ENCODE results near the gene CPN2.

DNA sequence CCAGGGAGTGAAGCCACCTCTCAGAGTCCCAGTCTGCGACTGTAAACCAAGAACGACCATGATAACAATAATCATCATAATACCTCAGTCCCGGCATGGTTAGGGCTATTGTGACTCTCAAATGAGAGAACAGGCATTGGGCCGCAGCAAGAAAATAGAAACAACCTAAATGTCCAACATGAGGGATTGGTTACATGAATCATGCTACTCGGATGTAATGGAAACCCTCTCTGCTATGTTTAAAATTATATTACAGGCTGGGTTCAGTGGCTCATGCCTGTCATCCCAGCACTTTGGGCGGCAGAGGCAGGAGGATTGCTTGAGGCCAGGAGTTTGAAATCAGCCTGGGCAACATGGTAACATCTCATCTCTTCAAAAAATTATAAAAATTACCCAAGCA lies 2.8 kb downstream of the CPN2 start:
- TF ChIP-seq, protein P1, sequence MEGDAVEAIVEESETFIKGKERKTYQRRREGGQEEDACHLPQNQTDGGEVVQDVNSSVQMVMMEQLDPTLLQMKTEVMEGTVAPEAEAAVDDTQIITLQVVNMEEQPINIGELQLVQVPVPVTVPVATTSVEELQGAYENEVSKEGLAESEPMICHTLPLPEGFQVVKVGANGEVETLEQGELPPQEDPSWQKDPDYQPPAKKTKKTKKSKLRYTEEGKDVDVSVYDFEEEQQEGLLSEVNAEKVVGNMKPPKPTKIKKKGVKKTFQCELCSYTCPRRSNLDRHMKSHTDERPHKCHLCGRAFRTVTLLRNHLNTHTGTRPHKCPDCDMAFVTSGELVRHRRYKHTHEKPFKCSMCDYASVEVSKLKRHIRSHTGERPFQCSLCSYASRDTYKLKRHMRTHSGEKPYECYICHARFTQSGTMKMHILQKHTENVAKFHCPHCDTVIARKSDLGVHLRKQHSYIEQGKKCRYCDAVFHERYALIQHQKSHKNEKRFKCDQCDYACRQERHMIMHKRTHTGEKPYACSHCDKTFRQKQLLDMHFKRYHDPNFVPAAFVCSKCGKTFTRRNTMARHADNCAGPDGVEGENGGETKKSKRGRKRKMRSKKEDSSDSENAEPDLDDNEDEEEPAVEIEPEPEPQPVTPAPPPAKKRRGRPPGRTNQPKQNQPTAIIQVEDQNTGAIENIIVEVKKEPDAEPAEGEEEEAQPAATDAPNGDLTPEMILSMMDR (IDR thresholded peaks at IDR 0.05), result no peak
- no peak for TF ChIP-seq POLR2A (IDR thresholded peaks at IDR 0.05)
